ENCODE data around the gene MTHFSD.

The MTHFSD gene

DNA sequence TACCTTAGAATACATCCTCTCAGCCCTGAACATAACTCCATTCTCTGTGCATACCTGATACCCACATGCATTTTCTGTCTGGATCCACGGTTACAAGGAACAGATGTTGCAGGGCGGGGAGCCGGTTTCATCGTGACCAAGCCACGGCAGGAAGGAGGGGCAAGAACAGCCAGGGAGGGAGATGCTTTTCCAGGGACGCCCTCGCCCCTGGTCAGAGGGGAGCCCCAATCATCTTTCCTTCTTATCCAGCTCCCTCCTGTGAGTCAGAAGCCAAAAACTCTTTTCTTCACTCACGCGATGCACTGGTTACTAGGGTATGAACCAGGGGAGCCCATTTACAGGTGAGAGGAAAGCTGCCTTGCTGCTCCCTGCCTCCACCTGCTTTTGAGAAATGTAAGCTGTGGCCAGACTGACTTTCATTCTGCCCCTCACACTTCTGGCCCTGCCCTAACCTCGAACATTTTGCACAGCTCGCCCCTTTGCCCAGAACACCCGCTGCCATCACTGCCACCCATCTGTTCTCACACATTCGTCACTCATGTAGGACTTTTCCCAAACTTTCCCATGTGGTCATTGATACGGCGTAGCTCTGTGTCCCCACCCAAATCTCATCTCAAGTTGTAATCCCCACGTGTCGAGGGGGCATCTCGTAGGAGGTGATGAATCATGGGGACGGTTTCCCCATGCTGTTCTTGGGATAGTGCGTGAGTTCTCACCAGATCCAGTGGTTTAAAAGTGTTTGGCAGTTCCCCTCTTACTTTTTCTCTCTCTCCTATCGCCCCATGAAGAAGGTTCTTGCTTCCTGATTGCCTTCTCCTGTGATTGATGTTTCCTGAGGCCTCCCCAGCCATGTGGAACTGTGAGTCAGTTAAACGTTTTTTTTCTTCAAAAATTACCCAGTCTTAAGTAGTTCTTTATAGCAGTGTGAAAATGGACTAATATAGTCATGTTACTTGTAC lies 43.9 kb upstream of the MTHFSD start:
- TF ChIP-seq, protein P1, sequence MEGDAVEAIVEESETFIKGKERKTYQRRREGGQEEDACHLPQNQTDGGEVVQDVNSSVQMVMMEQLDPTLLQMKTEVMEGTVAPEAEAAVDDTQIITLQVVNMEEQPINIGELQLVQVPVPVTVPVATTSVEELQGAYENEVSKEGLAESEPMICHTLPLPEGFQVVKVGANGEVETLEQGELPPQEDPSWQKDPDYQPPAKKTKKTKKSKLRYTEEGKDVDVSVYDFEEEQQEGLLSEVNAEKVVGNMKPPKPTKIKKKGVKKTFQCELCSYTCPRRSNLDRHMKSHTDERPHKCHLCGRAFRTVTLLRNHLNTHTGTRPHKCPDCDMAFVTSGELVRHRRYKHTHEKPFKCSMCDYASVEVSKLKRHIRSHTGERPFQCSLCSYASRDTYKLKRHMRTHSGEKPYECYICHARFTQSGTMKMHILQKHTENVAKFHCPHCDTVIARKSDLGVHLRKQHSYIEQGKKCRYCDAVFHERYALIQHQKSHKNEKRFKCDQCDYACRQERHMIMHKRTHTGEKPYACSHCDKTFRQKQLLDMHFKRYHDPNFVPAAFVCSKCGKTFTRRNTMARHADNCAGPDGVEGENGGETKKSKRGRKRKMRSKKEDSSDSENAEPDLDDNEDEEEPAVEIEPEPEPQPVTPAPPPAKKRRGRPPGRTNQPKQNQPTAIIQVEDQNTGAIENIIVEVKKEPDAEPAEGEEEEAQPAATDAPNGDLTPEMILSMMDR (IDR thresholded peaks at IDR 0.05; ENCODE audit: poor library complexity, severe bottlenecking) = no peak
- DNase-seq (ENCODE audit: low spot score) = no peak
- H3K4me3 ChIP-seq (ENCODE audit: severe bottlenecking) = no peak overlapping the region
- H3K27me3 ChIP-seq (ENCODE audit: insufficient read depth, poor library complexity, severe bottlenecking) = no peaks in the 10 kb centered on the region
- no peaks in the 10 kb centered on the region for H3K4me1 ChIP-seq (ENCODE audit: insufficient read depth, poor library complexity, severe bottlenecking)
- ATAC-seq (ENCODE audit: low read depth) = no peak
- no peaks in the 10 kb centered on the region for H3K36me3 ChIP-seq (ENCODE audit: low read depth)
- no peaks in the 10 kb centered on the region for H3K9me3 ChIP-seq (ENCODE audit: severe bottlenecking)
- no peak overlapping the region for H3K27ac ChIP-seq (ENCODE audit: poor library complexity, severe bottlenecking)

DNA sequence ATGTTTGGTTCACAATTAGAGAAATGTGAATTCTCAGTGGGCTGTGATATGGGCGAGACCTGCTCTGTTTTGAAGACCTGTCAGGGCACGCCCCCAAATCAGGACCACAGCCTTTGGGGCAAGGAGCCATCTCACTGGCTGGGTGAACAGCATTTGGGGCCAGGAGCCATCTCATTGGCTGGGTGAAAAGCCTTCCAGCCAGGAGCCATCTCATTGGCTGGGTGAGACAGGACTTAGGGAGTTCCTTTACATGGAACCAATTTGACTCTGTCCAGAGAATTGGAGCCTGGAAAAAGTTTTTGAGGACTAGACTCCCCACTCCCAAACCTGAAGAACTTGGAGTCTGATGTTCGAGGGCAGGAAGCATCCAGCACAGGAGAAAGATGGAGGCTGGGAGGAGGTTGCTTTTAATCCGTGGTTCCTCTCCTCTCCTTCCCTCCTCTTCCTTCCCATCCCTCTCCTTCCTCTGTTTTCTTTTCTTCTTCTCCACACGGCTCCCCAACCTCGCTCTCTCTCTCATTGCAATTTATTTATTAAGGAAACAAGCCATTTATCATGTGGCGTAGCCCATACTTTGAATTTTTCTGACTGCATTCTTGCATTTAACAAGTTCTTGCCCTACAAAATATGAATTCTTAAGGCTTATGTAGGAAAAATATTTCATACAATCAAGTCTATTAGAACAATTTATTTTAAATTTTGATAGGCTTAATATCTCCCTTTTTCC lies 43.0 kb upstream of the MTHFSD start:
- ATAC-seq (ENCODE audit: low read depth) = no peak

DNA sequence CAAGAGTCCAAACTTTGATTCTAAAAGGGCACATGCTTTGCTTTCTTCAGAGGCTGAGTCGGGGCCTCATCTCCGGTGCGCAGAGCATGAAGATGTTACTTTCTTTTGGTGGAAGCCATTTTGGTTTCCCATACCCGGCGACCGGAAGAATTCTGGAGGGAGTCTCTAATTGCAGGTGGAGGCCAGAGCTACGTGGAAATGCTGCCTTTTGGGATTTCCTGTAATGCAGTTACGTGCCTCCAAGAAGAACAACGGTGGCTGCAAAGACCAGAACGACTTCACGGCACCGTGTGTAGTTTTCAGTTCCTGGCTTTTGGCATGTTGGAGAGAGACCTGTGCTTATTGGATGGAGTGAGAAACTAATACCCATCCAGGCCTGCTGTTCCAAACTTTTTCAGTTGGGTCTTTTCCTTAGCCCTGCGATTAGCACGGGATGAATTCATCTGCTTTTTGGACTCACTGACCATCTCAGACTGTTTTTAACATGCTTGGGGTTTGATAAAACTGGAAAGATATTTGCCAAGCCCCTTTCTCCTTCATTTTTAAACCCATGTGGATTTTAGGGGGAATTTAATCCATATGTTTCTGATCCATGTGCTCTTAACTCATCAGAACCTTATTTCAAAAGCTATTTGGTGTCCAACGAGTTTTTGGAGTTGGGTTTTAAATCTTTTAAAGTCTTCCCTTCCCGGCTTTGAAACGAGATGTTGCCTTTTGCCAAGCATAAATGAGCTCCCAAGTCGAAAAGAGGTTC lies 42.3 kb upstream of the MTHFSD start:
- Histone ChIP-seq H3K4me3 (ENCODE audit: severe bottlenecking) (no peak overlapping the region), H3K4me1 (ENCODE audit: insufficient read depth, poor library complexity, severe bottlenecking) (no peaks in the 10 kb centered on the region), H3K27me3 (ENCODE audit: insufficient read depth, poor library complexity, severe bottlenecking) (no peaks in the 10 kb centered on the region), H3K36me3 (ENCODE audit: low read depth) (no peaks in the 10 kb centered on the region), H3K9me3 (ENCODE audit: severe bottlenecking) (no peaks in the 10 kb centered on the region), H3K27ac (ENCODE audit: poor library complexity, severe bottlenecking) (no peak overlapping the region)
- DNase-seq (ENCODE audit: low spot score) (no peak), ATAC-seq (ENCODE audit: low read depth) (no peak)
- TF ChIP-seq, protein P1 (IDR thresholded peaks at IDR 0.05; ENCODE audit: poor library complexity, severe bottlenecking) = no peak

More for the DNA sequence above, 43.0 kb upstream of the MTHFSD start:
- H3K9me3 ChIP-seq (ENCODE audit: severe bottlenecking) = no peaks in the 10 kb centered on the region
- H3K4me1 ChIP-seq (ENCODE audit: insufficient read depth, poor library complexity, severe bottlenecking) = no peaks in the 10 kb centered on the region
- TF ChIP-seq, protein P1 (IDR thresholded peaks at IDR 0.05; ENCODE audit: poor library complexity, severe bottlenecking) = no peak
- no peak for DNase-seq (ENCODE audit: low spot score)
- H3K36me3 ChIP-seq (ENCODE audit: low read depth) = no peaks in the 10 kb centered on the region
- H3K4me3 ChIP-seq (ENCODE audit: severe bottlenecking) = no peak overlapping the region
- H3K27me3 ChIP-seq (ENCODE audit: insufficient read depth, poor library complexity, severe bottlenecking) = no peaks in the 10 kb centered on the region
- H3K27ac ChIP-seq (ENCODE audit: poor library complexity, severe bottlenecking) = no peak overlapping the region

DNA sequence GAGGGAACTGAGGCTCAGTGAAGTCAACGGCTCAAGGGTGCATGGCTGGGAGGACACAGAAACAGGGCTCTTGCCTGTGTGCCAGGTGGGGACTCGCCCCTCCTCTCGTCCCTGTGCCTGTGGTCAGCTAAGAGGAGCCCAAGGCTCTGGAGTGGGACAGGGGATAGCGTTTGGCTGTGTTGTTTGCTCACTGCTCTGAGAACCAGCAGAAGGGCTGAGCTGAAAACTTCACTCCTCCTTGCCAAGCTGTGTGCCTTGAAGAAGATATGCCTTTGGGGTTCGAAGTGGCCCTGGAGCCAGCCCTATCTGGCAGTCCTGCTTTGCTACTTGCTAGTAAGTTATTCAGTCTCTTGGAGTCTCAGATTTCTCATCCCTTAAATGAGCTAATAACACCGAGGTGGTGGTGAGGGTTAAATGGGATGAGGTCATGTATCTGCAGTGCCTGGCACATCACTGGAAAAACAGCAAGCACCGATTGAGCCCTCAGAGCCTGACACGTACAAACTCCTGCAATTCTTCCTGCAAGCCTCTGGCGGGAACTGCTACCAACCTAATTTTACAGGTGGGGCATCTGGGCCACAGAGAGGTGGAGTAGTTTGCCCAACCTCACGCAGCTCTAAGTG lies 41.1 kb upstream of the MTHFSD start:
- TF ChIP-seq, protein P1 (IDR thresholded peaks at IDR 0.05; ENCODE audit: poor library complexity, severe bottlenecking) = no peak
- no peak overlapping the region for H3K27ac ChIP-seq (ENCODE audit: poor library complexity, severe bottlenecking)
- ATAC-seq (ENCODE audit: low read depth) (no peak), DNase-seq (ENCODE audit: low spot score) (no peak)
- H3K4me3 ChIP-seq (ENCODE audit: severe bottlenecking) = no peak overlapping the region
- H3K36me3 ChIP-seq (ENCODE audit: low read depth) = no peaks in the 10 kb centered on the region
- peaks cover under 1% of the 10 kb centered on the region for H3K4me1 ChIP-seq (ENCODE audit: insufficient read depth, poor library complexity, severe bottlenecking)
- H3K27me3 ChIP-seq (ENCODE audit: insufficient read depth, poor library complexity, severe bottlenecking) = no peaks in the 10 kb centered on the region
- no peaks in the 10 kb centered on the region for H3K9me3 ChIP-seq (ENCODE audit: severe bottlenecking)
